Common myeloid progenitor, CD34-positive (primary cell): ENCODE data around the gene ALDH3B1.

ENCODE experiments used
- CTCF ChIA-PET: fragments of 350-600 bp; sonication (Branson Sonifier 250); formaldehyde crosslinking; loops from one replicate; lab custom pipeline; 2021; ENCODE audit warnings: antibody characterized with exemption; lab: Charles Lee
- POLR2A ChIA-PET: fragments of 350-600 bp; sonication (Branson Sonifier 250); formaldehyde crosslinking; loops from one replicate; lab custom pipeline; 2021; ENCODE audit warnings: antibody characterized with exemption; lab: Charles Lee
- DNase-seq, 3 donors: peaks; one replicate each; pipeline versions ENCODE4 v3.0.0 to v3.0.0-alpha.2; 2013
- H3K27ac ChIP-seq, 2 experiments: 1 replicate in 1 of 2; 2 replicates in 1 of 2; pipeline ENCODE4 v1.7.0; 2013; ENCODE audit warnings: inconsistent platforms in 2 of 2, low read length in 2 of 2, mild to moderate bottlenecking in 2 of 2, low read depth in 1 of 2, moderate library complexity in 1 of 2; ENCODE audit not compliant: severe bottlenecking in 2 of 2, insufficient read depth in 1 of 2, poor library complexity in 1 of 2
- H3K27me3 ChIP-seq, 5 experiments: replicated peaks in 2 of 5; 1 replicate in 3 of 5; 2 replicates in 2 of 5; pipeline versions ENCODE4 v1.6.1 to v1.7.0; 2013; ENCODE audit warnings: low read length in 4 of 5, mild to moderate bottlenecking in 2 of 5, moderate library complexity in 2 of 5, inconsistent platforms in 1 of 5; ENCODE audit not compliant: insufficient read depth in 5 of 5, control insufficient read depth in 4 of 5
- H3K36me3 ChIP-seq, 4 experiments: 1 replicate in 2 of 4; 2 replicates in 2 of 4; pipeline versions ENCODE4 v1.6.1 to v1.7.0; 2013; ENCODE audit warnings: low read length in 3 of 4, control low read depth in 1 of 4, mild to moderate bottlenecking in 1 of 4; ENCODE audit not compliant: control insufficient read depth in 4 of 4, insufficient read depth in 4 of 4
- H3K4me1 ChIP-seq, 4 experiments: 1 replicate in 3 of 4; 2 replicates in 1 of 4; pipeline versions ENCODE4 v1.6.1 to v1.7.1; 2013; ENCODE audit warnings: low read length in 3 of 4, mild to moderate bottlenecking in 3 of 4, control low read depth in 1 of 4, inconsistent platforms in 1 of 4, moderate library complexity in 1 of 4; ENCODE audit not compliant: control insufficient read depth in 4 of 4, insufficient read depth in 4 of 4; ENCODE audit errors: control extremely low read depth in 1 of 4
- H3K4me3 ChIP-seq, 7 experiments: 1 replicate in 4 of 7; 2 replicates in 3 of 7; pipeline versions ENCODE4 v1.5.1 to v1.7.0; 2013; ENCODE audit warnings: mild to moderate bottlenecking in 7 of 7, low read length in 6 of 7, moderate library complexity in 6 of 7, inconsistent platforms in 2 of 7, low read depth in 2 of 7, control low read depth in 1 of 7; ENCODE audit not compliant: insufficient read depth in 4 of 7, control insufficient read depth in 1 of 7; ENCODE audit errors: extremely low read depth in 1 of 7
- H3K9me3 ChIP-seq, 5 experiments: 1 replicate in 4 of 5; 2 replicates in 1 of 5; pipeline versions ENCODE4 v1.6.1 to v1.7.1; 2013; ENCODE audit warnings: low read length in 4 of 5, mild to moderate bottlenecking in 2 of 5, inconsistent platforms in 1 of 5, low read depth in 1 of 5, moderate library complexity in 1 of 5; ENCODE audit not compliant: control insufficient read depth in 4 of 5, insufficient read depth in 2 of 5; ENCODE audit errors: control extremely low read depth in 1 of 5
- WGBS: methylation state at CpG from one replicate; pipeline ENCODE4 v1.1.5; 2013; ENCODE audit not compliant: insufficient coverage; 5-methylcytosine and 5-hydroxymethylcytosine counted together

The ALDH3B1 gene

GRCh38 chr11:68002938-68003845 is 6.9 kb upstream of the ALDH3B1 start:
- DNase-seq, result peak in 2 of 3 donors; percentile 50 to 58
- Histone ChIP-seq H3K4me3 (peak overlapping the region; percentile 29 to 76 (median 48)), H3K9me3 (no peaks in the 10 kb centered on the region), H3K36me3 (no peaks in the 10 kb centered on the region), H3K27me3 (no peaks in the 10 kb centered on the region), H3K4me1 (peaks cover 0 to 68% (median 42%) of the 10 kb centered on the region in 4 experiments), H3K27ac (no peak overlapping the region)
- WGBS, result 14% methylated on average over 61 of the region's 86 CpGs
- CTCF ChIA-PET, result interaction anchor here (1.4 kb wide), 1 partner anchor 9 kb away, joined by 4 read pairs; no protein-coding TSS in a partner anchor
- POLR2A ChIA-PET, result no interaction called here

DNA sequence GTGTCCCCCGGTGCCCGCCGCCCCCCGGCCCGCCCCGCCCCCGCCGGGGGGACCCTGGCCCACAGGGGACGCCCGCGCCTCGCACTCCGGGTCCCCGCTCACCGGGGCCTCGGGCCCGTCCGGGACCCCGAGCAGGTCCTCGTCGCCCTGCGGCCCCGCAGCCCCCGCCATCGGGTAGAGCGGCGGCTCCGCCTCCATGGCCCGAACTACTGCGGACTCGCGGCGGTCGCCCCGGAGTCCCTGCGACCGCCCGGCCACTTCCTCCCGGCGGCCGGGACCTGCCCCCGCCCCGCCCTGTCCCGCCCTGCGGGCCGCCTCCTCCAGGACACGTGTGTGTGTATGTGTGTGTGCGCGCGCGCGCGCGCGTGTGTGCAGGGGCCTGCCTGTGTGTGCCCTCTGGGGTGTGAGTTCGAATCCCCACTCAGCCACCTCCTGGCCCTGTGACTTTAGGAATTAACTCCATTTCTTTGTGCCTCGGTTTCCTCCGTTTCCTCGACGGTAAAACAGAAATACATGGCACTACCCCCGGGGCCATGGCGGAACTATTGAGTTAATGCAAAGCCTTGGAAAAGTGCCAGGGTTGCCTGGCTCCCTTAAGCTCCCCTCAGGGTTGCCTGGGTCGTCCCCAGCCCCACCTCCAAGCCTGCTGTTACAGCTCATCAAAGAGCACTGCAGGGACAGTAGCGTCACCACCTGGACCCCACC is 6.1 kb upstream of the ALDH3B1 start, which contains the start of gene UNC93B1:
UNC93B1 (minus strand) TSS at position 252 of the 705 bp plus-strand sequence; CDS start at position 198, 54 bp downstream.
- Histone ChIP-seq H3K4me1 (peaks cover 0 to 68% (median 47%) of the 10 kb centered on the region in 4 experiments), H3K36me3 (no peaks in the 10 kb centered on the region), H3K4me3 (peak within 1 kb of the TSS; percentile 42 to 76 (median 59)), H3K27me3 (no peaks in the 10 kb centered on the region), H3K9me3 (no peaks in the 10 kb centered on the region), H3K27ac (no peak within 1 kb of the TSS)
- 4% methylated on average over 35 of the region's 64 CpGs for WGBS
- POLR2A ChIA-PET, result interaction anchor here (1.1 kb wide), 1 partner anchor 20 kb away, joined by 3 read pairs; no protein-coding TSS in a partner anchor
- peak; percentile 56 to 73 (median 67) for DNase-seq
- CTCF ChIA-PET, result no interaction called here

DNA sequence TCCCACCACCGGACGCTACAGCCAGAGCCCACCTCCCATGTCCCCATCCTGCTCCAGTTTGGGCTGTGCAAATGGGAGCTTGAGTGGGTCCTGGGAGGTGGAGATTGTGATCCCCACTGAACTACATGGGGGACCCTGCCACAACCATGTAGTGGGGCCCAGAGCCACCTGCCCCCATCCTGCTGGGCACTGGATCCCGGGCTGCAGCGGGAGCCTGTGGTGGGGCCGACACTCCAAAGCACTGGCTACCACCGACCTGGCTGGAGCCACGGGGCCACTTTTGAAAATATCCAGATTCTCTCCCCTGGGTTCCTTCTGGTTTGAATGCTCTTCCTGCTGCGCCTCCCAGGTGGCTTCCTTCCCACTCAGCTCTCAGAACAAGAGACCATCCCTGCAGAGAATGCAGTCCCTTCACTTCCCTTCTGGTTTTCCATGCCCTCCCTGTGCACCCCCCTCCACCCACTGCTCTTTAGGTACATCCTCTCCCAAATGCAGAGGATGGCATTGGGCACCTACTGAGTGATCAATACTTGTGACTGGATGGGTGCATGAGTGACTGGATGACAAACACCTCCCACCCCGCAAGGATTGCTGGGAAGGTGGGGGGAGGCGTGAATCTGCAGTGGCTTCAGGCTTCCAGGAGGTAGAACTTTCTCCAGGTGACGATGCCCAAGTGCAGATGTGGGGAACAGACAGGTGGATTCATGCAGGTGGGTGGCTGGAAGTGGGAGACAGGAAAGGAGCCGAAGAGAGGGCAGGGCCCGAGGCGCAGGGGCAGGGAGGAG is 5.4 kb upstream of the ALDH3B1 start:
- peak overlapping the region in 3 of 7 experiments; percentile 8 to 76 (median 69) for H3K4me3 ChIP-seq
- no peak for DNase-seq
- peaks cover 0 to 69% (median 54%) of the 10 kb centered on the region in 4 experiments for H3K4me1 ChIP-seq
- ChIA-PET POLR2A (interaction anchor here (1.1 kb wide), 1 partner anchor 19 kb away, joined by 3 read pairs; no protein-coding TSS in a partner anchor), CTCF (no interaction called here)
- WGBS, result 78% methylated on average over 11 of the region's 14 CpGs
- no peaks in the 10 kb centered on the region for H3K9me3 ChIP-seq
- H3K27me3 ChIP-seq, result no peaks in the 10 kb centered on the region
- no peak overlapping the region for H3K27ac ChIP-seq
- no peaks in the 10 kb centered on the region for H3K36me3 ChIP-seq

DNA sequence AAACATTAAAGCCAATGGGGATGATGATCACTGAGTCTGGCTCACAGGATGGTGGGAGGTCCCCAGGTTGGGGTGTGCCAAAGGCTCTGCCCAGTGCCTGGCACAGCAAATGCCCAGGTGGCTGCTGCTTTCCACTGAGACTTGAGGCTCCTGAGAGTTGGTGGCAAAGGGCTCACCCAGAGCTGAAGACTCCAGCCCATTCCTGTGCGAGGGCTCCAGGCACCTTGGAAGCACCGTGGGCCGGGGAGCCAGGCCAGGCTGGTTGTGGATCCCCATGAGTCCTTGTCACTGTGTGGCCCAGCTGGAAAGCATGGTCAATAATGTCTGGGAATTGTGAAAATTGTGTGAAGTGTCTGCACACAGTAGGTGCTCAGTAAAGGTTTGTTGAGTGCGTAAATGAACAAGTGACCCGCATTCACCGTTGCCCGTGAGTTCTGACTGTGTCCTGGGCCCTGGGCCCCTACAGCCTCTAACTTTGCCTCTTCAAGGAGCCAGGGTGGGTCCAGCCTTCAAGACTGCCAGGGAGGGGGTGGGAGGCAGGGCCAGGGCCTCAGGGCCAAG is 3.4 kb upstream of the ALDH3B1 start:
- POLR2A ChIA-PET, result interaction anchor here (1.1 kb wide), 1 partner anchor 31 kb away, joined by 3 read pairs; no protein-coding TSS in a partner anchor
- Histone ChIP-seq H3K4me3 (peak overlapping the region in 1 of 7 experiments; percentile 23), H3K27ac (no peak overlapping the region), H3K4me1 (peaks cover 0 to 81% (median 73%) of the 10 kb centered on the region in 4 experiments), H3K36me3 (no peaks in the 10 kb centered on the region), H3K27me3 (no peaks in the 10 kb centered on the region), H3K9me3 (no peaks in the 10 kb centered on the region)
- DNase-seq, result no peak
- CTCF ChIA-PET, result interaction anchor here (0.7 to 1.3 kb wide), 3 partner anchors 13 to 22 kb away, joined by 3 to 4 read pairs (median 3); no protein-coding TSS in a partner anchor
- 99% methylated on average over 7 of the region's 7 CpGs for WGBS

DNA sequence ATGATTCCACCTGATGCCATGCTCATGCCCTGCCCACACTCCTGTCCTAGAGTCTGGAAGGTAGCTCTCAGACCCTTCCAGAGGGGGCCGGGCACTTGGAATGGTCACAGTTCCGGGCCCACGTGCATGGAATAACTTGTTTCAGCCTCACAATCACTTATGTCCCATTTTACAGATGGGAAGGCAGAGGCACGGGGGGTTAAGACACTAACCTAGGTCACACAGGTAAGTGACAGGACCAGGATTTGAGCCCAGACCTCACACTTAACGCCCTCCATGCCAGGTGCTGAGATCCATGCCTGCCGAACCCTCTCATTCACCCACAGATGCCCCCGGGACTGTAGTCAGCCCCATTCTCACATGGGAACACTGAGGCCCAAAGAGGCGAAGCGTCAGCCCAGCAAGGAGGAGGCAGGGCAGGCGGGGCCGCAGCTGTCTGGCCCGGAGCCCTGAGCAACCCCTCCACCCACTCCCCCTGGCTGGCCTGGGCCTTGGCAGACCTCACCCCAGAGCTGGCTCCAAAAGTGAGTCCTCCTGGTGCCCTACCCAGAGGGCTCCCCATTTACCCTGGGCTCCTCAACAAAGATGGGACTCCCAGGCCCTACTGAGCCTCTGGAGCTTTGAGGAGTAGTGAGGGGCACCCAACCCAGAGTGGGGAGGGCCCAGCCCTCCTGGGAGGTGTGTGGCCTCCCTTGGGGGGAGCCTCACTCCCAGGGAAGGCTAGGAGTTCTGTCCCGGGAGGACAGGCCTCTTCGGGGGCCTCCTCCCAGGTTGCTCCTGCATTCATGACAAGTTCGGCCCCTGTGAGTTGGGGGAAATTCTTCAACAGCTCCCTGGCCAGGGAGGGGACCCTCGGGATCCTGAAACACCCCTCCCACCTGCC is 2.4 kb upstream of the ALDH3B1 start:
- H3K27me3 ChIP-seq, result no peaks in the 10 kb centered on the region
- DNase-seq, result no peak
- 95% methylated on average over 13 of the region's 16 CpGs for WGBS
- CTCF ChIA-PET, result interaction anchor here (1.1 to 4.4 kb wide), 6 partner anchors 9 to 111 kb away, joined by 3 to 25 read pairs (median 6); no protein-coding TSS in a partner anchor
- no peaks in the 10 kb centered on the region for H3K36me3 ChIP-seq
- no peak overlapping the region for H3K4me3 ChIP-seq
- POLR2A ChIA-PET, result no interaction called here
- H3K4me1 ChIP-seq, result peaks cover 0 to 85% (median 77%) of the 10 kb centered on the region in 4 experiments
- H3K27ac ChIP-seq, result no peak overlapping the region
- H3K9me3 ChIP-seq, result no peaks in the 10 kb centered on the region
